ENCODE results near the gene HSCB. TPM values are rescaled to one million over a fixed set of nuclear protein-coding genes. Genes with fewer than 3 reads are reported as not detected.
A peak's percentile ranks its signal among the peaks of the same experiment; 100 is the strongest.

Gene HSCB
- total and polyA plus RNA-seq, 4 donors: 12.2 to 22.1 (median 15.1) TPM

DNA sequence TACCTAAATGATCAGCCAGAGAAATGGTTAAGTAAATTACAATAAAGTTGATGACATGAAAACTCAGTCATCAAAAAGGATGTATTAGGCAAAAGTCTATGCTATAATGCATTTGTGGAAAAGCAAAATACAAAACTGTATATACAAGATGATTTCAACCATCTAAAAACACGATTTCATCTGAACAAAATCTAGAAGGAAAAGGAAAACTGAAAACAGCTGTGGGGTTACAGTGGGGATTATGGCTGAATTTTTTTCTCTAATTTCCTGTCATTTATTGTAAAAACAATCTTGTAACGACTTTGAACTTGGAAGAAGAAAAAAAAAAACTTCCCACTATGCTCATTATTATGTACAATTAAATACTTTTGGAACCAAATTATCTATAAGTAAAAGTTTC lies 30.5 kb upstream of the HSCB start:
- Histone ChIP-seq H3K9me3 (ENCODE audit: control insufficient read depth in 4 of 4, low read length in 3 of 4) (no peaks in the 10 kb centered on the region), H3K27ac (ENCODE audit: low read depth in 1 of 2, low read length in 2 of 2) (no peak overlapping the region), H3K27me3 (ENCODE audit: control insufficient read depth in 4 of 4, insufficient read depth in 4 of 4, low read length in 3 of 4) (no peaks in the 10 kb centered on the region), H3K4me1 (ENCODE audit: control insufficient read depth in 4 of 4, insufficient read depth in 4 of 4, low read length in 3 of 4) (peaks cover 0 to 21% (median 12%) of the 10 kb centered on the region in 4 donors), H3K36me3 (ENCODE audit: control insufficient read depth in 4 of 4, insufficient read depth in 3 of 4, low read depth in 1 of 4, low read length in 3 of 4) (no peaks in the 10 kb centered on the region), H3K9ac (ENCODE audit: low read depth in 1 of 2, low read length in 2 of 2) (peak overlapping the region in 1 of 2 donors; percentile 28), H3K4me3 (ENCODE audit: low read depth in 1 of 3, low read length in 3 of 3) (no peak overlapping the region)
- 74% methylated on average over 2 of the region's 2 CpGs for WGBS
- DNase-seq (ENCODE audit: low spot score): no peak
- TF ChIP-seq, protein P1, sequence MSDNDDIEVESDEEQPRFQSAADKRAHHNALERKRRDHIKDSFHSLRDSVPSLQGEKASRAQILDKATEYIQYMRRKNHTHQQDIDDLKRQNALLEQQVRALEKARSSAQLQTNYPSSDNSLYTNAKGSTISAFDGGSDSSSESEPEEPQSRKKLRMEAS (IDR thresholded peaks at IDR 0.05): no peak
- TF ChIP-seq SP1 (IDR thresholded peaks at IDR 0.05) (no peak), HNF4A (conservative IDR thresholded peaks at IDR 0.05) (no peak), RXRA (IDR thresholded peaks at IDR 0.05) (no peak), FOXA2 (IDR thresholded peaks at IDR 0.05) (no peak), HNF4G (IDR thresholded peaks at IDR 0.05) (no peak)
- TF ChIP-seq, protein P2, sequence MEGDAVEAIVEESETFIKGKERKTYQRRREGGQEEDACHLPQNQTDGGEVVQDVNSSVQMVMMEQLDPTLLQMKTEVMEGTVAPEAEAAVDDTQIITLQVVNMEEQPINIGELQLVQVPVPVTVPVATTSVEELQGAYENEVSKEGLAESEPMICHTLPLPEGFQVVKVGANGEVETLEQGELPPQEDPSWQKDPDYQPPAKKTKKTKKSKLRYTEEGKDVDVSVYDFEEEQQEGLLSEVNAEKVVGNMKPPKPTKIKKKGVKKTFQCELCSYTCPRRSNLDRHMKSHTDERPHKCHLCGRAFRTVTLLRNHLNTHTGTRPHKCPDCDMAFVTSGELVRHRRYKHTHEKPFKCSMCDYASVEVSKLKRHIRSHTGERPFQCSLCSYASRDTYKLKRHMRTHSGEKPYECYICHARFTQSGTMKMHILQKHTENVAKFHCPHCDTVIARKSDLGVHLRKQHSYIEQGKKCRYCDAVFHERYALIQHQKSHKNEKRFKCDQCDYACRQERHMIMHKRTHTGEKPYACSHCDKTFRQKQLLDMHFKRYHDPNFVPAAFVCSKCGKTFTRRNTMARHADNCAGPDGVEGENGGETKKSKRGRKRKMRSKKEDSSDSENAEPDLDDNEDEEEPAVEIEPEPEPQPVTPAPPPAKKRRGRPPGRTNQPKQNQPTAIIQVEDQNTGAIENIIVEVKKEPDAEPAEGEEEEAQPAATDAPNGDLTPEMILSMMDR (IDR thresholded peaks at IDR 0.05; ENCODE audit: low read depth, low read length, missing input control): no peak
- TF ChIP-seq, protein P3, sequence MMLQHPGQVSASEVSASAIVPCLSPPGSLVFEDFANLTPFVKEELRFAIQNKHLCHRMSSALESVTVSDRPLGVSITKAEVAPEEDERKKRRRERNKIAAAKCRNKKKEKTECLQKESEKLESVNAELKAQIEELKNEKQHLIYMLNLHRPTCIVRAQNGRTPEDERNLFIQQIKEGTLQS (IDR thresholded peaks at IDR 0.05): no peak
- TF ChIP-seq, protein P4, sequence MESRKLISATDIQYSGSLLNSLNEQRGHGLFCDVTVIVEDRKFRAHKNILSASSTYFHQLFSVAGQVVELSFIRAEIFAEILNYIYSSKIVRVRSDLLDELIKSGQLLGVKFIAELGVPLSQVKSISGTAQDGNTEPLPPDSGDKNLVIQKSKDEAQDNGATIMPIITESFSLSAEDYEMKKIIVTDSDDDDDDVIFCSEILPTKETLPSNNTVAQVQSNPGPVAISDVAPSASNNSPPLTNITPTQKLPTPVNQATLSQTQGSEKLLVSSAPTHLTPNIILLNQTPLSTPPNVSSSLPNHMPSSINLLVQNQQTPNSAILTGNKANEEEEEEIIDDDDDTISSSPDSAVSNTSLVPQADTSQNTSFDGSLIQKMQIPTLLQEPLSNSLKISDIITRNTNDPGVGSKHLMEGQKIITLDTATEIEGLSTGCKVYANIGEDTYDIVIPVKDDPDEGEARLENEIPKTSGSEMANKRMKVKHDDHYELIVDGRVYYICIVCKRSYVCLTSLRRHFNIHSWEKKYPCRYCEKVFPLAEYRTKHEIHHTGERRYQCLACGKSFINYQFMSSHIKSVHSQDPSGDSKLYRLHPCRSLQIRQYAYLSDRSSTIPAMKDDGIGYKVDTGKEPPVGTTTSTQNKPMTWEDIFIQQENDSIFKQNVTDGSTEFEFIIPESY (IDR thresholded peaks at IDR 0.05): no peak

DNA sequence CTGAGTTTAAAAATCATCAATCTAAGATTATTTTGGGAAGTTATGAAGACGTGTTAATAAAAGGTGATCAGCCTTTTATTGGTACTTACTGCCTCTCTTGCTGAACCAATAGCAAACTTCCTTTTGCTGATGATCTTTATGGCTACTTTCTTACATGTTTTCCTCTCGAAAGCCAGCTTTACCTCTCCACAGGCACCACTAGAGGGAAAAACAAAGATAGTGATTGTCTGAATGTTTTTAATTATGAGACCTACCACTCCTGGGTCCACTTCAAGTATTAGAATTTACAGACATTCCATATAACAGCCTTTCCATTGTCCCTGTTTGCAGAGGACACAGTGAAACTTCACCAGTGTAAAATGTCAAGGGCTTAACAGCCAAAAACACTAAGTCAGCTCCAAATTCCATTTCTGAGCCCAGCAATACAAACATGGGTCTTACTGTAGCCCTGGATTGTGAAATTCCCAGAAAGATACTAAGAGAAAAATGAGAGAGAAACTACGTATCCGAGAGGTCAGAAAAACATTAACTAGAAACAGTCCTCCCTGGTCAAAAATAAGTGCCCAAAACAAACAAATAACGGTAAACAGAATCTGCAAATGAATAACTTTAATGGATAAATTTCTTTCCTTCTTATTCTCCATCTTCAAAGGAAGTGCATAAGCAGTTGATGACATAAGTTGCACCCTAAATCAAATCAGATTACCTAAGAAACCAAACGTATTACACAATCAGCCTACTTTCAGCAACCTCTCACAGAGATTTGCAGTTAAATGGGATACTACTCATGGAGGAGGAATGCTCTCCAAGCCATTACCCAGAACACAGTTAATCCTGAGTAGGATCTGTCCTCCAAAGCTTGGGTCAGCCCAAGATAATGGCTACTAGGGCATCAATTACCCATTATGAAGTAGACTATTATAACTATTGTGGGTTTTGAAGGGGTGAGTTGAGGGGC lies 29.7 kb upstream of the HSCB start:
- Histone ChIP-seq H3K27ac (ENCODE audit: low read depth in 1 of 2, low read length in 2 of 2) (peak overlapping the region in 1 of 2 donors; percentile 53), H3K9me3 (ENCODE audit: control insufficient read depth in 4 of 4, low read length in 3 of 4) (no peaks in the 10 kb centered on the region), H3K4me1 (ENCODE audit: control insufficient read depth in 4 of 4, insufficient read depth in 4 of 4, low read length in 3 of 4) (peaks cover 0 to 21% (median 12%) of the 10 kb centered on the region in 4 donors), H3K9ac (ENCODE audit: low read depth in 1 of 2, low read length in 2 of 2) (peak overlapping the region; percentile 21 to 28), H3K4me3 (ENCODE audit: low read depth in 1 of 3, low read length in 3 of 3) (peak overlapping the region; percentile 17 to 37 (median 24)), H3K36me3 (ENCODE audit: control insufficient read depth in 4 of 4, insufficient read depth in 3 of 4, low read depth in 1 of 4, low read length in 3 of 4) (no peaks in the 10 kb centered on the region), H3K27me3 (ENCODE audit: control insufficient read depth in 4 of 4, insufficient read depth in 4 of 4, low read length in 3 of 4) (no peaks in the 10 kb centered on the region)
- WGBS: 36% methylated on average over 6 of the region's 6 CpGs
- no peak for DNase-seq (ENCODE audit: low spot score)
- TF ChIP-seq JUND (IDR thresholded peaks at IDR 0.05) (peak; percentile 20 to 26), RXRA (IDR thresholded peaks at IDR 0.05) (peak; percentile 22 to 25), SP1 (IDR thresholded peaks at IDR 0.05) (peak; percentile 37), TAF1 (conservative IDR thresholded peaks at IDR 0.05) (no peak), HNF4A (conservative IDR thresholded peaks at IDR 0.05) (peak; percentile 47 to 61)
- TF ChIP-seq, protein P2 (IDR thresholded peaks at IDR 0.05; ENCODE audit: low read depth, low read length, missing input control): no peak
